WTC11 (cell line): ENCODE measurements around the gene SLC6A15. TPM values are rescaled to one million over a fixed set of nuclear protein-coding genes. Genes with fewer than 3 reads are reported as not detected.

Experiments
- ATAC-seq: fragments of 200-7000 bp; cut with Tn5 transposase; 2 replicates; pipeline ENCODE4 v1.10.0; 2021; ENCODE audit warnings: mild to moderate bottlenecking, moderate library complexity
- CTCF ChIA-PET: fragments of 300-600 bp; sonication (Branson Sonifier 250); formaldehyde crosslinking; loops from one replicate; lab custom pipeline; 2021; ENCODE audit warnings: antibody characterized with exemption; lab: Charles Lee
- POLR2A ChIA-PET: fragments of 350-600 bp; sonication (Branson Sonifier 250); formaldehyde crosslinking; loops from one replicate; lab custom pipeline; 2021; ENCODE audit warnings: antibody characterized with exemption; lab: Charles Lee
- DNase-seq: peaks from one replicate; pipeline ENCODE4 v3.0.0; 2021; ENCODE audit warnings: low spot score
- H3K27ac Mint-ChIP-seq: 2 replicates; pipeline ENCODE4 v1.8.0; 2021; ENCODE audit warnings: mixed read lengths
- H3K27me3 Mint-ChIP-seq: 2 replicates; pipeline ENCODE4 v1.8.0; 2021; ENCODE audit warnings: low read depth, mild to moderate bottlenecking, moderate library complexity, mixed read lengths
- H3K36me3 Mint-ChIP-seq: 2 replicates; pipeline ENCODE4 v1.8.0; 2021; ENCODE audit warnings: mixed read lengths
- H3K4me1 Mint-ChIP-seq: 2 replicates; pipeline ENCODE4 v1.8.0; 2022; ENCODE audit warnings: mixed read lengths
- H3K4me3 Mint-ChIP-seq: 2 replicates; pipeline ENCODE4 v1.8.0; 2021; ENCODE audit warnings: mild to moderate bottlenecking, moderate library complexity, mixed read lengths
- H3K9me3 Mint-ChIP-seq: 2 replicates; pipeline ENCODE4 v1.8.0; 2021; ENCODE audit warnings: mixed read lengths
- CBFB ChIP-seq: sonication (generic); formaldehyde crosslinking; IDR thresholded peaks from 2 replicates; pipeline ENCODE4 v1.8.1; 2022; ENCODE audit warnings: mild to moderate bottlenecking, low read depth, missing genetic modification reagents
- CREB1 ChIP-seq: sonication (generic); formaldehyde crosslinking; IDR thresholded peaks from 2 replicates; pipeline ENCODE4 v1.8.0; 2023; ENCODE audit warnings: mild to moderate bottlenecking, missing genetic modification reagents
- EMX1 ChIP-seq: fragments of 250-450 bp; sonication (Bioruptor Pico); IDR thresholded peaks from 2 replicates; pipeline ENCODE4 v1.8.0; 2021; ENCODE audit warnings: mild to moderate bottlenecking
- ETV6 ChIP-seq: sonication (generic); formaldehyde crosslinking; IDR thresholded peaks from 2 replicates; pipeline ENCODE4 v1.8.1; 2022; ENCODE audit warnings: mild to moderate bottlenecking, missing genetic modification reagents
- KAT7 ChIP-seq: sonication (generic); formaldehyde crosslinking; IDR thresholded peaks from 2 replicates; pipeline ENCODE4 v1.8.1; 2023; ENCODE audit warnings: missing genetic modification reagents, mild to moderate bottlenecking, borderline replicate concordance
- MXD4 ChIP-seq: fragments of 250-450 bp; sonication (Bioruptor Pico); IDR thresholded peaks from 2 replicates; pipeline ENCODE4 v1.8.0; 2021; ENCODE audit warnings: mild to moderate bottlenecking, moderate library complexity, borderline replicate concordance
- TEAD1 ChIP-seq: sonication (generic); formaldehyde crosslinking; IDR thresholded peaks from 2 replicates; pipeline ENCODE4 v1.8.0; 2022; ENCODE audit warnings: mild to moderate bottlenecking, missing genetic modification reagents
- TEAD4 ChIP-seq: sonication (generic); formaldehyde crosslinking; IDR thresholded peaks from 2 replicates; pipeline ENCODE4 v1.8.0; 2022; ENCODE audit warnings: mild to moderate bottlenecking, missing genetic modification reagents
- ZNF263 ChIP-seq: sonication (generic); formaldehyde crosslinking; IDR thresholded peaks from 2 replicates; pipeline ENCODE4 v1.8.1; 2022; ENCODE audit warnings: low read depth, mild to moderate bottlenecking, moderate library complexity, missing genetic modification reagents
- ZNF396 ChIP-seq: fragments of 250-450 bp; sonication (Bioruptor Pico); IDR thresholded peaks from 2 replicates; pipeline ENCODE4 v1.8.0; 2021; ENCODE audit warnings: mild to moderate bottlenecking, moderate library complexity, borderline replicate concordance
- total RNA-seq: library from RNA; stranded (reverse); gene quantifications from 3 replicates; pipeline ENCODE4 v1.2.3, GENCODE V29; 2021
- TF ChIP-seq, protein P1 (sequence below): sonication (generic); formaldehyde crosslinking; conservative IDR thresholded peaks from 2 replicates; pipeline ENCODE4 v1.8.1; 2023; ENCODE audit warnings: mild to moderate bottlenecking, low read depth, missing genetic modification reagents, moderate library complexity
- TF ChIP-seq, protein P2 (sequence below): fragments of 250-450 bp; sonication (Bioruptor Pico); conservative IDR thresholded peaks from 2 replicates; pipeline ENCODE4 v1.9.0; 2021; ENCODE audit warnings: mild to moderate bottlenecking

The SLC6A15 gene
- total RNA-seq, 1 experiment from 2014 or later: 27.0 TPM

DNA sequence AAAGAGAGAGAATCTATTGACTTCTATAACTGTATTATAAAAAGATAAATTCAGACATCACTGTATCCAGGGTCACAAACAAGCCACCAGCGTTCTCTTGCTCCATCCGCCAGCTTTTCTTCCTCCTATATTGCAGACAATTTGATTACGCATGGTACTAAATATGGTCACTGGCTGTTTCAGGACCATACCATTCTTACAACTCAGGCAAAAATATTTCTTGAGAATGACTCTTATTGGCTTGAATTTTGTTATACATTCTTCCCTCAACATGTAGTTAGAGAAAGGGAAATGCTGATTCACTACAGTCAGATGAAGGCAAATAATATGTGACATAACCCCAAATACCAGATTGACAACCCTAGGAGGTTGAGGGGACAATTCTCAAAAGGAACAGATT lies 101.3 kb downstream of the SLC6A15 start (continued):
- TF ChIP-seq ETV6 (CRISPR knock-in tag) (no peak), CBFB (CRISPR knock-in tag) (no peak), KAT7 (CRISPR knock-in tag) (no peak)
- TF ChIP-seq, all 79 proteins: peak for 0

DNA sequence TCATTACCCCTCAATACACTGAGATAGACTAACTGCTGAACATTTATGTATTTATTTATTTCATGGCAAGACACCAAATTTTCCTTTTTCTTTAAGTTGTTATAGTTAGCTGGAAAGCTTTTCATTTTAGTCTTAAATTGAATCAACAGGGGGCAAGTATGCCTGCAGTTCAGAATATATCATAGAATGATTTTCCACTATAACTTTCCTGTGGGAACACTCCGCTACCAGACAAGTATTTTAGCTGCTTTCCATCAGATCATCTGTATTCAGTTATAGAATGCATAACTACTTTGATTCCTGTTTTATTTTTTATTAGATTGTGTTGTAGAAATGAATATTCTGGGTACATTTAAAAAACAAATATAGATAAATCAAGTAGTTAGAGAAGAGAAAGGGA lies 102.0 kb downstream of the SLC6A15 start:
- peaks cover 2% of the 10 kb centered on the region for H3K4me1 Mint-ChIP-seq
- DNase-seq: no peak
- H3K27me3 Mint-ChIP-seq: peaks cover 87% of the 10 kb centered on the region
- POLR2A ChIA-PET: no interaction called here
- H3K27ac Mint-ChIP-seq: no peak overlapping the region
- no peaks in the 10 kb centered on the region for H3K36me3 Mint-ChIP-seq
- no peaks in the 10 kb centered on the region for H3K9me3 Mint-ChIP-seq
- no peak for ATAC-seq
- H3K4me3 Mint-ChIP-seq: no peak overlapping the region
- CTCF ChIA-PET: no interaction called here
- TF ChIP-seq MXD4 (no peak), EMX1 (CRISPR knock-in tag) (no peak), CREB1 (CRISPR knock-in tag) (no peak), TEAD4 (no peak), TEAD1 (CRISPR knock-in tag) (no peak), ZNF396 (CRISPR knock-in tag) (no peak), ZNF263 (no peak)
- TF ChIP-seq, protein P1, sequence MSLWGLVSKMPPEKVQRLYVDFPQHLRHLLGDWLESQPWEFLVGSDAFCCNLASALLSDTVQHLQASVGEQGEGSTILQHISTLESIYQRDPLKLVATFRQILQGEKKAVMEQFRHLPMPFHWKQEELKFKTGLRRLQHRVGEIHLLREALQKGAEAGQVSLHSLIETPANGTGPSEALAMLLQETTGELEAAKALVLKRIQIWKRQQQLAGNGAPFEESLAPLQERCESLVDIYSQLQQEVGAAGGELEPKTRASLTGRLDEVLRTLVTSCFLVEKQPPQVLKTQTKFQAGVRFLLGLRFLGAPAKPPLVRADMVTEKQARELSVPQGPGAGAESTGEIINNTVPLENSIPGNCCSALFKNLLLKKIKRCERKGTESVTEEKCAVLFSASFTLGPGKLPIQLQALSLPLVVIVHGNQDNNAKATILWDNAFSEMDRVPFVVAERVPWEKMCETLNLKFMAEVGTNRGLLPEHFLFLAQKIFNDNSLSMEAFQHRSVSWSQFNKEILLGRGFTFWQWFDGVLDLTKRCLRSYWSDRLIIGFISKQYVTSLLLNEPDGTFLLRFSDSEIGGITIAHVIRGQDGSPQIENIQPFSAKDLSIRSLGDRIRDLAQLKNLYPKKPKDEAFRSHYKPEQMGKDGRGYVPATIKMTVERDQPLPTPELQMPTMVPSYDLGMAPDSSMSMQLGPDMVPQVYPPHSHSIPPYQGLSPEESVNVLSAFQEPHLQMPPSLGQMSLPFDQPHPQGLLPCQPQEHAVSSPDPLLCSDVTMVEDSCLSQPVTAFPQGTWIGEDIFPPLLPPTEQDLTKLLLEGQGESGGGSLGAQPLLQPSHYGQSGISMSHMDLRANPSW (CRISPR knock-in tag): no peak
- TF ChIP-seq, protein P2, sequence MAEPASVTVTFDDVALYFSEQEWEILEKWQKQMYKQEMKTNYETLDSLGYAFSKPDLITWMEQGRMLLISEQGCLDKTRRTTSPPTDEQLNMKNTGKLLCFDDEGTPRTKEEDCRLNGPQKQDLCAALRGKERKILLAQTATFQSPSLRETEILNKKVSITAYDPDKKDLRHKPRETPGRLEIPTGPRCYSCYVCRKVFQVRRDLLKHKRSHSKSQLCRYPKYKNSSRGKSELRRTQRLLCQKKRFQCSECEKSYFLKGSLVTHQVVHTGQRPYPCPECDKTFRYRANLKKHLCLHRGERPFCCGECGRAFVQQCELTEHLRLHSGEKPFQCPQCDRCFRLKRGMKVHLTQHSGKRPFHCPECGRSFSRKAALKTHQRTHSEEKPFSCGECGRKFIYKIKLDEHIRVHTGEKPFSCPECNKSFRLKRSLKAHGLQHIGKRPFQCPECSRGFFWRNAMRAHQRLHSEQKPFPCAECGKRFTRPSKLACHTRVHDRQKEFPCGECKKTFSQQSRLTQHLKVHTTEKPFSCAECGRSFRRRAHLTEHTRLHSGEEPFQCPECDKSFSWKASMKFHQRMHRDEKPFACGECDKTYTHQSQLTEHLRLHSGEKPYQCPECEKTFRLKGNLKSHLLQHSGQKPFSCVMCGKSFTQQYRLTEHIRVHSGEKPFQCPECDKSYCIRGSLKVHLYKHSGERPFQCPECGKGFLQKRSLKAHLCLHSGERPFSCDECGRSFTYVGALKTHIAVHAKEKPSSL (CRISPR knock-in tag): no peak
- TF ChIP-seq, all 79 proteins: peak for 0

Other genes with a start within 250 kb of the SLC6A15 start
- gene TSPAN19, start 123.5 kb upstream of the SLC6A15 start, total RNA-seq: 0.23 to 0.53 TPM in 2 of 3 replicates, not detected in the other
- 0.46 to 1.3 TPM (median 0.82 TPM) in 3 replicates for gene LRRIQ1, start 123.6 kb upstream of the SLC6A15 start, total RNA-seq